GM21786 (cell line): ENCODE results near the gene NNMT.

Experiments
- ATAC-seq: cut with Tn5 transposase; IDR thresholded peaks from one replicate; pipeline ENCODE4 v1.9.1; 2021; ENCODE audit not compliant: unreplicated experiment

The NNMT gene

GRCh38 chr11:114343020-114343419 is 46.8 kb downstream of the NNMT start:
- no peak for ATAC-seq

GRCh38 chr11:114343493-114343892 is 47.3 kb downstream of the NNMT start:
- ATAC-seq = no peak

GRCh38 chr11:114344494-114344893 is 48.3 kb downstream of the NNMT start:
- no peak for ATAC-seq

GRCh38 chr11:114345575-114346222 is 49.5 kb downstream of the NNMT start:
- no peak for ATAC-seq

- no peak for ATAC-seq
These were observed 50.5 kb downstream of the NNMT start for GRCh38 chr11:114346709-114347141.

- ATAC-seq = no peak
These were observed 52.3 kb downstream of the NNMT start for GRCh38 chr11:114348200-114349191.

GRCh38 chr11:114350022-114350421 is 53.8 kb downstream of the NNMT start:
- no peak for ATAC-seq

GRCh38 chr11:114353443-114353842 is 57.2 kb downstream of the NNMT start:
- ATAC-seq = no peak

GRCh38 chr11:114354076-114354475 is 57.9 kb downstream of the NNMT start:
- ATAC-seq = no peak

GRCh38 chr11:114358716-114359115 is 62.5 kb downstream of the NNMT start:
- no peak for ATAC-seq

GRCh38 chr11:114359342-114359741 is 63.1 kb downstream of the NNMT start:
- no peak for ATAC-seq

GRCh38 chr11:114362326-114362725 is 66.1 kb downstream of the NNMT start:
- no peak for ATAC-seq

GRCh38 chr11:114362958-114363357 is 66.8 kb downstream of the NNMT start:
- no peak for ATAC-seq
